Measurements from ENCODE around the gene ACTN1. TPM values are rescaled to one million over a fixed set of nuclear protein-coding genes. Genes with fewer than 3 reads are reported as not detected.

ACTN1 gene
- total RNA-seq, 1 donor from 2014 or later, result 340 TPM

- no peak for DNase-seq (ENCODE audit: low read depth, low spot score)
These were observed 41.4 kb downstream of the ACTN1 start for GRCh38 chr14:68937471-68938270.

- DNase-seq (ENCODE audit: low read depth, low spot score), result no peak
These were observed 42.1 kb downstream of the ACTN1 start for GRCh38 chr14:68936980-68937379.

GRCh38 chr14:68936476-68936875, 42.6 kb downstream of the ACTN1 start:
- DNase-seq (ENCODE audit: low read depth, low spot score), result no peak

DNA sequence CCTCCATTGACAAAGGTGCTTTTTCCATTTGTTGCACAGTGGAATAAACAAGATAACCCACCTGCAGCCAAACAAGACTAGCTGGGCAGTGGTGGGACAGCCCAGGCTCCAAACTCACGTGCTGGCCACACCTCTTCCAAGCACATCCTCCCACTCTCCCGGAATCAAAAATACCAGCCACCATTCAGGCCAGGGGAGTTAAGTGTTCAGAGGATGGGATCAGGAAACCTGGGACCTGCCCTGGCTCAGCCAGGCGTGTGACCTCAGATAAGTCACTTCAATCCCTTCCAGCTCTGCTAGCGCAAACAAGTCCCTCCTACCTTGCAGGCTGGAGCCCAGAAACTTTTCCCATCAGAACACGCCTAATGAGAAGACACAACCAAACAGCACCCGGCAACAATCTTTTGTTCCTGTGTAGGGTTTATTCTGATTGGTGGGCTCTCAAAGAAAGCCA, 43.3 kb downstream of the ACTN1 start:
- peak; percentile 99 for DNase-seq (ENCODE audit: low read depth, low spot score)

- DNase-seq (ENCODE audit: low read depth, low spot score), result no peak
These were observed 45.0 kb downstream of the ACTN1 start for GRCh38 chr14:68934066-68934465.

DNA sequence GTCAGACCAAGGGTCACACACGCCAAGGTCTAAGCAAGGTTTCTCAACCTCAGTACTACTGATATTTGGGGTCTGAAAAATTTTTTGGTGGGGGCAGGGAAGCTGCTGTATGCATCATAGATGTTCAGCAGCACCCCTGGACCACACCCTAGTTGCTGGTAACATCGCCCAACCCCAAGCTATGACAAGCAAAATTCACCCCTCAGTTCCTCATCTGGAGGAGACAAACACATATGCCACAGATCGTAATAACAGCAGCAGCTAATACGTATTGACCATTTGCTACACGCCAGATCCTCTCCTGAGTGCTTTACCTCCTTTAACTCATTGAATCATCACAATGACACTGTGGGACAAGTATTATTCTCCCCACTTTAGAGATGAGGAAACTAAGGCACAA, 46.4 kb downstream of the ACTN1 start:
- no peak for DNase-seq (ENCODE audit: low read depth, low spot score)

DNA sequence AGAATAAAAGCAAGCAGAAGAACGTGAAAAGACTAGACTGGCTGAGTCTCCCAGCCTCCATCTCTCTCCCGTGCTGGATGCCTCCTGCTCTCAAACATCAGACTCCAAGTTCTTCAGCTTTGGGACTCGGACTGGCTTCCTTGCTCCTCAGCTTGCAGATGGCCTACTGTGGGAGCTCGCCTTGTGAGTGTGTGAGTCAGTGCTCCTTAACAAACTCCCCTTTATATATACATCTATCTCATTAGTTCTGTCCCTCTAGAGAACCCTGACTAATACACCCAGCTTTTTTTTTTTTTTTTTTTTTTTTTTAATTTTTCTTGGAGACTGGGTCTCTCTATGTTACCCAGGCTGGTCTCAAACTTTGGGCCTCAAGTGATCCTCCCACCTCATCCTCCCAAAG, 46.9 kb downstream of the ACTN1 start:
- DNase-seq (ENCODE audit: low read depth, low spot score), result no peak

DNA sequence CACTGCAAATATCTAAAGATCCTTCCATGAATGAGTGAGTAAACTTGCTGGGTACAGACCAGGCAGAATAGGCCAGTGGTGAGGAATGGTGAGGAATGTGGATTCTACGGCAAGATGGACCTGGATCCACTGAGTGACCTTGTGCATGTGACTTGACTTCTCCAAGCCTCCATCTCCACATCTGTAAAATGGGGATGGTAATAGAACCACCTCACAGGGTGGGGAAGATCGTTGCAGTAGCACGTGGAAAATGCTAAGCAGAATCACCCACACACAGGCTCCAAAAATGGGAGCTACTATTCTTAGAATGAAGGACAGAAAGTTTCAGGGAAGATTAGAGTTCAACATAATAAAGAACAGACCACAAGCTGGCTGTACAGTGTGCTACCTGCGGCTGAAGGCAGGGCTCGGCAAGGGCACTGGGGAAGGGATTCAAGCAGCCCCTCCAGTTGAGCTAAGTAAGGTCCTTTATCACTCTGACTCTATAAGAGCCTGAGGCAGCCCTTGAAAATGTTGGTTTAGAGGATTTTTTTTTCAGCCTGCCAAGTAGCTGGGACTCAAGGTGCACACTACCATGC, 47.5 kb downstream of the ACTN1 start:
- DNase-seq (ENCODE audit: low read depth, low spot score), result no peak

DNA sequence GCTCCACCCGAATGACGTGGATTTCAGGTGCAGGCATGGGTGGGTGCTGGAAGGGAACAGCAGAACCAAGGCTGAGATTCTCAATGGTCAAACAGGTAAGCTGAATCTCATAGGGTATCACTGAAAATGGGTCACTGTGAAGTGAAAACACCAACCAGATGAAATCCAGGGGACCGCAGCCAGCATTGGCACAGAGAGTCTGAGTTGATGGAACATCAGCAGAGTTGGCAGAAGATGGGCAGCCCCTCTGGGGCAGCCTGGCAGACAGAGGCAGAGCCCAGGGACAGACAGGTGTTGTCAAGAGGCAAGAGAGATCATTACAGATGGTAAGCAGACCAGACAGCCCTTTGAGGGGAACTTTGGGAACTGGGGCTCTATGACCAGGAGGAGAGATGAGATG, 48.0 kb downstream of the ACTN1 start:
- DNase-seq (ENCODE audit: low read depth, low spot score), result no peak

DNA sequence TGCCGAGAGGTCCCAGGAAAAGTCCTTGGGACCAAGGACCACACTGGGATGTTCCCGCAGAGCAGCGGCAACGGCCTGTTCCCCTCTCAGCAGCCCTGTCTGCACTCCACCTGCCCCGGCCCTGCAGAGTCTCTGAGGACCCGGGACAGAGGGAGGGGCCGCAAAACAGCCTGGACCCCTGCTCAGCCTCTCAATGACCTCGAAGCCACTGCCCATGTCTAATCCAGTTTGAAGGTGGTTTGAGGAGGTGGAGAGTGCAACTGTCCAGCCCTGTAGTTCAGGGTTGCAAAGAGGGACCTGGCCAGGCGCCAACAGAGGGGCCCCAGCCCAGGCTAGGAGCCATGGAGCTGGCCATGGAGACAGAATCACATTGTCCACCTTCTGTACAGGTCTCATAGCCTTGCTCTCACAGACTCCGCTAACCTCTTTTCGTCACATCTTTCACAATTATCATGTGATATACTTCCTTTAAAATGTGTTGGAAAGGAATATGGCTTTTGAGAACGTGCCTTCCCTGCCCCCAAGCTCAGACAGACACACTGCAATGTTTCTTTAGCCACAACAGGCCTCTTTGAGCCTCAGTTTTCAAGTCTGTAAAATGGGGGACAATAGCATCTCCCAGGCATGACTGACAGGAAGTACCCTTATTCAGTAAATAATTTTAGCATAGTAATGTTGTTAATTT, 49.3 kb downstream of the ACTN1 start:
- DNase-seq (ENCODE audit: low read depth, low spot score), result no peak

DNA sequence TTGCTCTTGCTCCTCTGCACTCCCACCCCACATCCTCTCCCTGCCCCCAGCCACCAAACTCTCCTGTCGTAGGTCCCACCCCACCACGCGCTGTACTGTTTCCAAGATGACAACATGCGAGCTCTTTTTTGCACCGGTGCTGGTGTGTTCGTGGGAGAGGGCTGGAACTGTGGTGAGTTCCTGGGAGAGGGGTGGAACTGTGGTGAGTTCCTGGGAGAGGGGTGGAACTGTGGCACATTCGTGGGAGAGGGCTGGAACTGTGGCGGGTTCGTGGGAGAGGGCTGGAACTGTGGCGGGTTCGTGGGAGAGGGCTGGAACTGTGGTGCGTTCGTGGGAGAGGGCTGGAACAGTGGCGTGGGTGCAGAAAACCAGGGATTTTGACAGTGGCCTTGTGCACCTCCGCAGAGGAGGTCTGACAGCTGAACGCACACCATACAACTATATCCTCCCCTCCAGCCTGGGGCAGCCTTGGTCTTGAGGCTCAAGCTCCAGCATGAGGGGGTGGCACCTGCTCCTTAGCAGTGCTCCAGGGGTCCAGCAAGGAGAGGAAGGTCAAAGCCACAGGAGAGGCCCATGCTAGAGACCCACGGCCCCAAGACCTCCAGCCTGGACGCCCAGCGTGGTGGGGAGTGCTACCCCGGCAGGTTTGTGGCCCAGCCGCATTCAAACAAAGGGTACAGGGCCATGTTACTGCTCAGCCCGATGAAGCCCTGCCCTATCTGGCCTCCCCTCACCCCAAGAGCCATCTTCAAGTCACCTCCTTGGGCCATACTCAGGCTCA, 50.1 kb downstream of the ACTN1 start:
- DNase-seq (ENCODE audit: low read depth, low spot score), result no peak

GRCh38 chr14:68927956-68928675, 51.0 kb downstream of the ACTN1 start:
- no peak for DNase-seq (ENCODE audit: low read depth, low spot score)

GRCh38 chr14:68927089-68927488, 52.0 kb downstream of the ACTN1 start:
- DNase-seq (ENCODE audit: low read depth, low spot score), result no peak

DNA sequence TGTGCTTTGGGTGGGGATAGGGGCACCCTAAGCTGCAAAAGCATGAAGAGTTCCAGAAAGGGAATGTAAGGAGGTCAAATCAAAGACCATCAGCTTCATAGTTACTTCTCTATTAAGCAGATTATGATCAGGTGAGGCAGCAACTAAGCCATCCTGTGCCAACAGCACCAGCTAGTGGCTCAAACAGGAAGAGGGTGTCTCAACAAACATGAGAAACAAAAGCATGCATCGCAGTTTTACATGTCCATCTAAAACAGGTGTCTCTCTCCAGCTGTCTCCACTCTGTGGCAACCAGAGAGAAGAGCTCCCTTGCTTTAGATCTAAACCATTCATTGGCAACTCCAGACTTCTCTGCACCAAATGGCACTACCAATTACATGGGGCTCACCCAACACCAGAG, 52.9 kb downstream of the ACTN1 start:
- DNase-seq (ENCODE audit: low read depth, low spot score), result no peak

DNA sequence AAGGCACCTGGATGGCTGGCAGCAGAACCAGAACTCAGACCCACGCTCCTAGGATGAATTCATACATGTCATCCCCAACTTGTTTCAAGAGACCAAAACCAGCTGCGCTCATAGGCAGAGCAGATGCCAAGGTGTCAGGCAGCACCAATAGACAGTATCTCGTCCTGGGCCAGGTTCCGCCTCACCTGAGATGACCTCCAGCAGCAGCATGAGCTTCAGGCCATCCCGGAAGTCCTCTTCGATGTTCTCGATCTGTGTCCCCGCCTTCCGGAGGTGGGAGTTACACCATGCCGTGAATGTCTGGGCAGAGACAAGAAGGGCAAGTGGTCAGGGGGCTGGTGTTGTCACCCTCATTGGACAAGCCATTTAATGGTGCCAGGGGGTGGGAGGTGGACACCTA, 53.7 kb downstream of the ACTN1 start:
- no peak for DNase-seq (ENCODE audit: low read depth, low spot score)

GRCh38 chr14:68924186-68925158, 54.6 kb downstream of the ACTN1 start:
- DNase-seq (ENCODE audit: low read depth, low spot score), result no peak

GRCh38 chr14:68922886-68923285, 56.2 kb downstream of the ACTN1 start:
- no peak for DNase-seq (ENCODE audit: low read depth, low spot score)

DNA sequence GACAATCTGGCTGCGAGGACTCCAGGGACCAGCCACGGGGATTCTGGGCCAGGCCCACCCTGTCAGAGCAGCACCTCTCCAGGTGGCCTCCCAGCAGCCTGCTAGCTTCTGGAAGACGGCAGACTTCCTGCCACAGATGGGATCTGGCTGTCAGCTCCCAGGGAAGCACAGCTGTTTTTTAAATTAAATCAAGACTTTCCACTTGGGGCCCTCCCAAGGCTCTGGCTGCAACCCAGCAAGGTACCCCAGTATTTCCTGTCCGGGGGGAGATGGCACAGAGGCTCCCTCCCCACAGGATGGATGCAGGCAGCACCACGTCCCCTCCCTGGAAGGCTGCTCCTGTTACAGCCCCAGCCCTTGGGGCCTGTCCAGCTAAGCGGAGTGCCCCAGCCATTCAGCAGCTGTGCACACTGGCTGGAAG, 56.9 kb downstream of the ACTN1 start:
- DNase-seq (ENCODE audit: low read depth, low spot score), result no peak

GRCh38 chr14:68921666-68922065, 57.4 kb downstream of the ACTN1 start:
- DNase-seq (ENCODE audit: low read depth, low spot score), result no peak

DNA sequence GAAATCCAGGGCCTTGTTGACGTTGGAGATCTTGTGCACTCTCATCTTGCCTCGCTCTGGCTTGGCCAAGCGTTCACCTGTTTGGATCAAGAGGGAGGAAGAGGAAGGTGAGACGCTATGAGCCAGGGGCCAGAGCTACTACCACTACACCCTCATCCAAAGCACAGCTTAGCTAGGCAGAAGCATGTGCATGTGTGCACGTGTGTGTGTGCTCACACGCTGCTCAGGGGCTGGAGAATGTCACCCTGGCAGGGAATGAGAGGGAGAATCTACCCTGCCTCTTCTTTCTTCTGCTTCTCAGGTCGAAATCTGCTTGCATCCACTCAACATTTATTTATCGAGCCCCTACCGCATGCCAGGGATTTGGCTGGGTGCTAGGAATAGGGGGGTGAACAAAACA, 58.1 kb downstream of the ACTN1 start:
- no peak for DNase-seq (ENCODE audit: low read depth, low spot score)

Measured in pulmonary artery endothelial cell (primary cell).